OCI-LY1 (cell line): Measurements from ENCODE around the gene TMEM186.

Experiments
- H2AFZ ChIP-seq: fragments of 200-600 bp; sonication (generic), shearing (Covaris generic); 2 replicates; pipeline ENCODE4 v1.6.0; 2014; ENCODE audit warnings: antibody characterized with exemption, mild to moderate bottlenecking, low read length
- H3F3A ChIP-seq: fragments of 200-600 bp; sonication (generic), shearing (Covaris generic); 2 replicates; pipeline ENCODE4 v1.6.0; 2014; ENCODE audit warnings: mild to moderate bottlenecking, antibody characterized with exemption, low read length, moderate library complexity; ENCODE audit not compliant: insufficient read depth
- H3K27ac ChIP-seq: fragments of 200-600 bp; sonication (generic); 2 replicates; pipeline ENCODE4 v1.5.1; 2014; ENCODE audit warnings: low read length, mixed run types, mild to moderate bottlenecking, low read depth; ENCODE audit not compliant: poor library complexity, severe bottlenecking
- H3K27me3 ChIP-seq: fragments of 200-600 bp; sonication (generic); 2 replicates; pipeline ENCODE4 v1.6.0; 2014; ENCODE audit warnings: antibody characterized with exemption, mild to moderate bottlenecking, low read length, moderate library complexity; ENCODE audit not compliant: insufficient read depth
- H3K36me3 ChIP-seq: fragments of 200-600 bp; sonication (generic); 2 replicates; pipeline ENCODE4 v1.6.1; 2014; ENCODE audit warnings: mild to moderate bottlenecking, antibody characterized with exemption, low read length, moderate library complexity, mixed read lengths; ENCODE audit not compliant: insufficient read depth
- H3K4me1 ChIP-seq: fragments of 200-600 bp; sonication (generic); 2 replicates; pipeline ENCODE4 v1.5.1; 2014; ENCODE audit warnings: mild to moderate bottlenecking, low read length, moderate library complexity; ENCODE audit not compliant: insufficient read depth, severe bottlenecking
- H3K4me2 ChIP-seq: fragments of 200-600 bp; sonication (generic), shearing (Covaris generic); 2 replicates; pipeline ENCODE4 v1.6.1; 2014; ENCODE audit warnings: low read length
- H3K4me3 ChIP-seq: fragments of 200-600 bp; sonication (generic); 2 replicates; pipeline ENCODE4 v1.5.1; 2014; ENCODE audit warnings: low read length, low read depth, mild to moderate bottlenecking, mixed read lengths; ENCODE audit not compliant: poor library complexity, severe bottlenecking
- H3K79me2 ChIP-seq: fragments of 200-600 bp; shearing (Covaris generic); 2 replicates; pipeline ENCODE4 v1.6.1; 2016; ENCODE audit warnings: mixed run types, low read length, mixed read lengths; ENCODE audit not compliant: insufficient read depth
- H3K9ac ChIP-seq: fragments of 200-600 bp; sonication (generic), shearing (Covaris generic); 2 replicates; pipeline ENCODE4 v1.6.1; 2014; ENCODE audit warnings: mild to moderate bottlenecking, low read length, mixed read lengths
- H3K9me2 ChIP-seq: fragments of 200-600 bp; sonication (generic), shearing (Covaris generic); 2 replicates; pipeline ENCODE4 v1.6.1; 2014; ENCODE audit warnings: low read depth, mild to moderate bottlenecking, low read length, mixed read lengths
- H3K9me3 ChIP-seq: fragments of 200-600 bp; shearing (Covaris generic); 2 replicates; pipeline ENCODE4 v1.6.1; 2014; ENCODE audit warnings: low read length, mixed read lengths
- H4K20me1 ChIP-seq: fragments of 200-600 bp; sonication (generic), shearing (Covaris generic); 2 replicates; pipeline ENCODE4 v1.6.0; 2016; ENCODE audit warnings: mild to moderate bottlenecking, low read length; ENCODE audit not compliant: insufficient read depth
- EZH2 ChIP-seq: fragments of 200-600 bp; sonication (generic), shearing (Covaris generic); IDR thresholded peaks from 2 replicates; pipeline ENCODE4 v1.8.0; 2017; ENCODE audit warnings: borderline replicate concordance, mixed run types, mild to moderate bottlenecking, antibody characterized with exemption, low read length, moderate library complexity, mixed read lengths
- TF ChIP-seq, protein P1 (sequence below): fragments of 200-600 bp; sonication (generic), shearing (Covaris generic); IDR thresholded peaks from 2 replicates; pipeline ENCODE4 v1.5.1; 2017; ENCODE audit warnings: mild to moderate bottlenecking, antibody characterized with exemption, low read length, moderate library complexity, mixed read lengths

TMEM186 gene

GRCh38 chr16:8828541-8829165, 31.2 kb upstream of the TMEM186 start:
- Histone ChIP-seq H3K9me2 (no peaks in the 10 kb centered on the region), H2AFZ (no peak overlapping the region), H3K79me2 (no peaks in the 10 kb centered on the region), H3K27ac (no peak overlapping the region), H3F3A (no peaks in the 10 kb centered on the region), H3K9me3 (no peaks in the 10 kb centered on the region; the same call in none of the 2 replicates), H3K27me3 (no peaks in the 10 kb centered on the region), H4K20me1 (no peaks in the 10 kb centered on the region), H3K9ac (no peak overlapping the region), H3K4me2 (no peak overlapping the region), H3K4me3 (no peak overlapping the region), H3K4me1 (peaks cover 17% of the 10 kb centered on the region), H3K36me3 (peaks cover 71% of the 10 kb centered on the region)
- no peak for TF ChIP-seq EZH2
- TF ChIP-seq, protein P1, sequence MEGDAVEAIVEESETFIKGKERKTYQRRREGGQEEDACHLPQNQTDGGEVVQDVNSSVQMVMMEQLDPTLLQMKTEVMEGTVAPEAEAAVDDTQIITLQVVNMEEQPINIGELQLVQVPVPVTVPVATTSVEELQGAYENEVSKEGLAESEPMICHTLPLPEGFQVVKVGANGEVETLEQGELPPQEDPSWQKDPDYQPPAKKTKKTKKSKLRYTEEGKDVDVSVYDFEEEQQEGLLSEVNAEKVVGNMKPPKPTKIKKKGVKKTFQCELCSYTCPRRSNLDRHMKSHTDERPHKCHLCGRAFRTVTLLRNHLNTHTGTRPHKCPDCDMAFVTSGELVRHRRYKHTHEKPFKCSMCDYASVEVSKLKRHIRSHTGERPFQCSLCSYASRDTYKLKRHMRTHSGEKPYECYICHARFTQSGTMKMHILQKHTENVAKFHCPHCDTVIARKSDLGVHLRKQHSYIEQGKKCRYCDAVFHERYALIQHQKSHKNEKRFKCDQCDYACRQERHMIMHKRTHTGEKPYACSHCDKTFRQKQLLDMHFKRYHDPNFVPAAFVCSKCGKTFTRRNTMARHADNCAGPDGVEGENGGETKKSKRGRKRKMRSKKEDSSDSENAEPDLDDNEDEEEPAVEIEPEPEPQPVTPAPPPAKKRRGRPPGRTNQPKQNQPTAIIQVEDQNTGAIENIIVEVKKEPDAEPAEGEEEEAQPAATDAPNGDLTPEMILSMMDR: no peak

- Histone ChIP-seq H3K9me3 (no peaks in the 10 kb centered on the region; the same call in none of the 2 replicates), H3K27ac (no peak overlapping the region), H3K79me2 (no peaks in the 10 kb centered on the region), H3K27me3 (no peaks in the 10 kb centered on the region), H3K9ac (no peak overlapping the region), H3K4me2 (no peak overlapping the region), H4K20me1 (no peaks in the 10 kb centered on the region), H3K4me1 (peaks cover 3% of the 10 kb centered on the region), H2AFZ (no peak overlapping the region), H3F3A (no peaks in the 10 kb centered on the region), H3K9me2 (no peaks in the 10 kb centered on the region), H3K4me3 (no peak overlapping the region), H3K36me3 (peaks cover 80% of the 10 kb centered on the region)
- TF ChIP-seq, protein P1: no peak
- TF ChIP-seq EZH2: no peak
Measured at GRCh38 chr16:8826278-8826879, 28.9 kb upstream of the TMEM186 start.

DNA sequence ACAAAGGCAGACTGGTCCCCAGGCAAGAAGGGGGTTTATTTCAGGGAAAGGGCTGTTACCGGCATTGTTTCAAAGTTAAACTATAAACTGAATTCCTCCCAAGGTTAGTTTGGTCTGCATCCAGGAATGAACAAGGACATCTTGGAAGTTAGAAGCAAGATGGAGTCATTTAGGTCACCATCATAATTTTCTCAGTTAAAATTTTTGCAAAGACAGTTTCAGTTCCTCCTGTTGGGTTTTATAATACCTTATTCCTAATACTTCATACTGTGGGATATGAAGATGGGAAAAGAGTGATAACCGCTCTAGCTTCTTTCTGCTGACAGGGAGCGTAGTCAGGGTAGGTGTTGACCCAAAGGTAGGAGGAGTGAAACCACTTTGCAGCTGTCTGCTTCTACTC, 25.0 kb upstream of the TMEM186 start:
- H3K9ac ChIP-seq: no peak overlapping the region
- no peaks in the 10 kb centered on the region for H3K79me2 ChIP-seq
- no peaks in the 10 kb centered on the region; the same call in none of the 2 replicates for H3K9me3 ChIP-seq
- H3K36me3 ChIP-seq: peaks cover 83% of the 10 kb centered on the region
- no peaks in the 10 kb centered on the region for H4K20me1 ChIP-seq
- H2AFZ ChIP-seq: no peak overlapping the region
- no peaks in the 10 kb centered on the region for H3K27me3 ChIP-seq
- no peaks in the 10 kb centered on the region for H3F3A ChIP-seq
- no peak overlapping the region for H3K4me2 ChIP-seq
- H3K9me2 ChIP-seq: no peaks in the 10 kb centered on the region
- TF ChIP-seq, protein P1: no peak
- no peak for TF ChIP-seq EZH2
- no peak overlapping the region for H3K4me3 ChIP-seq
- H3K4me1 ChIP-seq: no peaks in the 10 kb centered on the region
- no peak overlapping the region for H3K27ac ChIP-seq
